Amygdala (tissue), 56 donors: ENCODE results near the gene ZBTB16.

ENCODE experiments used
- DNase-seq, 56 donors: peaks; one replicate each; lab custom pipeline; 2025; lab: John Stamatoyannopoulos, UW

Gene ZBTB16

GRCh38 chr11:114124601-114125144 is 65.2 kb downstream of the ZBTB16 start:
- no peak for DNase-seq

GRCh38 chr11:114125531-114125930 is 66.0 kb downstream of the ZBTB16 start:
- DNase-seq: no peak

GRCh38 chr11:114125959-114126358 is 66.4 kb downstream of the ZBTB16 start:
- no peak for DNase-seq

GRCh38 chr11:114128399-114128798 is 68.9 kb downstream of the ZBTB16 start:
- DNase-seq: no peak

GRCh38 chr11:114129142-114129541 is 69.6 kb downstream of the ZBTB16 start:
- DNase-seq: no peak

- no peak for DNase-seq
Observed at GRCh38 chr11:114129699-114130098, 70.2 kb downstream of the ZBTB16 start.

GRCh38 chr11:114130115-114130576 is 70.6 kb downstream of the ZBTB16 start:
- DNase-seq: no peak

GRCh38 chr11:114130629-114131277 is 71.2 kb downstream of the ZBTB16 start:
- peak in 1 of 56 donors; percentile 27 for DNase-seq

- peak in 18 of 56 donors; percentile 9 to 57 (median 24) for DNase-seq
Observed at GRCh38 chr11:114131461-114131864, 72.0 kb downstream of the ZBTB16 start.

- peak in 1 of 56 donors; percentile 25 for DNase-seq
Observed at GRCh38 chr11:114132417-114132816, 72.9 kb downstream of the ZBTB16 start.

GRCh38 chr11:114132944-114133394 is 73.5 kb downstream of the ZBTB16 start:
- DNase-seq: peak in 1 of 56 donors; percentile 42

GRCh38 chr11:114133548-114134329 is 74.2 kb downstream of the ZBTB16 start:
- no peak for DNase-seq

GRCh38 chr11:114134870-114135269 is 75.4 kb downstream of the ZBTB16 start:
- DNase-seq: no peak

- DNase-seq: no peak
Observed at GRCh38 chr11:114135737-114136151, 76.2 kb downstream of the ZBTB16 start.

- no peak for DNase-seq
Observed at GRCh38 chr11:114136686-114137640, 77.5 kb downstream of the ZBTB16 start.

GRCh38 chr11:114137838-114138237 is 78.3 kb downstream of the ZBTB16 start:
- DNase-seq: no peak

- no peak for DNase-seq
Observed at GRCh38 chr11:114138411-114138810, 78.9 kb downstream of the ZBTB16 start.

GRCh38 chr11:114140826-114141225 is 81.3 kb downstream of the ZBTB16 start:
- no peak for DNase-seq

GRCh38 chr11:114141863-114142580 is 82.5 kb downstream of the ZBTB16 start:
- no peak for DNase-seq

GRCh38 chr11:114142707-114143106 is 83.2 kb downstream of the ZBTB16 start:
- no peak for DNase-seq
